ENCODE results near the gene SERTM2.
"Not testable (repeated sequence)": the region's sequence is repeated elsewhere in the genome, so short reads cannot be mapped to it uniquely, and the experiment has no call there.

Gene SERTM2

GRCh38 chrX:111511477-111511876, at the start of gene SERTM2:
Gene SERTM2 (plus strand): TSS chrX:111511645. CDS start chrX:111518858, 7,213 bp downstream.
- DNase-seq, result no peak

- no peak for DNase-seq
These were observed 45.8 kb upstream of the SERTM2 start for GRCh38 chrX:111465669-111466068.

DNA sequence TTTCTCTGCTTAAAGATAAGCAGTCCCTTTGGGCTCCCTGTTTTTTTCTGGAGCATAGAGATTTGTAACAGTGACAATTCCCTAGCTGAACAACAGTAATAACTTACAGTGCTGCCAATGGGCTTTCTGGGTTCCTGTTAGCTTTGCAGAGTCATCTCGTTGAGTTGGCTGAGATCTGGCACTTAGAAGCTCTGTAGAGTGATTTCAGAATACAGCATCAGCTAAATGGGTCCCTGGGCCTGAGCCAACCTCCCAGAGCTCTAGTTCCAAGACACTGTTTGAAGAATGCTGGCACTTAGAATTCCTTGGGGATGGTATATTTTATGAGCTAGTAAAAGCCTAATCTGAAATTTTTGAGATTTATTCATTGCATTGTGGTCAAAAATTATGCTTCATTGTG, 43.5 kb upstream of the SERTM2 start:
- DNase-seq, result no peak

DNA sequence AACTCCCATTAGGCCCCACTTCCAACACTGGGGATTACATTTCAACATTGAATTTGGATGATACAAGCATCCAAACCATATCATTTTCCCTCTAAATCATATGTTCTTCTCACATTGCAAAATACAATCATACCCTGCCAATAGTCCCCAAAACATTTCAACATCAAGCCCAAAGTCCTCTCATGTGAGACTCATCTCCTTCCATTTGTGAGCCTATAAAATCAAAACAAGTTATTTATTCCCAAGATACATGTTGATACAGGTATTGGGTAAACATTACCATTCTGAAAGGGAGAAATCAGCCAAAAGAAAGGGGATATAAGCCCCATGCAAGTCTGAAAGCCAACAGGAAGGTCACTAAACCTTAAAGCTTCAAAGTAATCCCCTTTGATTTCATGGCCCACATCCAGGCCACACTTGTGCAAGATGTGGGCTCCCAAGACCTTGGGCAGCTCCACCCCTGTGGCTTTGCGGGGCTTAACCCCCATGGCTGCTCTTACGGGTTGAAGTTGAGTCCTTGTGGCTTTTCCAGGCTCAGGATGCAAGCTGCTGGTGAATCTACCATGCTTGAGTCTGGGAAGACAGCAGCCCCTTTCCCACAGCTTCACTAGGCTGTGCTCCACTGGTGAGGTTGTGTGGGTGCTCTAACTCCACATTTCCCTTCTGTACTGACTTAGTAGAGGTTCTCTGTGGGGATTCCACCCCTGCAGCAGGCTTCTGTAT, 40.6 kb upstream of the SERTM2 start:
- DNase-seq, result no peak

DNA sequence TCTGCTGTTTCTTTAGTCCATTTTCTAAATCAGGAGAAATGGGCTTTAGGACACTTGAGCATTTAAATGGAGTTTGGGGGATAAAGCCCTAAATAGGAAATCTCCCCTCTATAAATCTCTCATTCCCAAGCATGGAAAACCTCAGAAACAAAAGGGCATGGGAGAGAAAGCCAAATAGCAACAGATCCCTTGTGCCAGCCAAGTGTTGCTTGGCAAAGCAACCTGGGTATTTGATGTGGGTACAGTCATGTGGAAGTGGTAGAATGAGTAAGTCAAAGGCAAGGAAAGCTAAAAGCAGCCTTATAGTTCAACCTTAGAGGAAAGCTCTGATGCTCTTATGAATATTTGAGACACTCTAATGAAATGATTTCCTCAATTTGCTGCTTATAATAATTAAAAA, 29.5 kb upstream of the SERTM2 start:
- DNase-seq, result no peak

DNA sequence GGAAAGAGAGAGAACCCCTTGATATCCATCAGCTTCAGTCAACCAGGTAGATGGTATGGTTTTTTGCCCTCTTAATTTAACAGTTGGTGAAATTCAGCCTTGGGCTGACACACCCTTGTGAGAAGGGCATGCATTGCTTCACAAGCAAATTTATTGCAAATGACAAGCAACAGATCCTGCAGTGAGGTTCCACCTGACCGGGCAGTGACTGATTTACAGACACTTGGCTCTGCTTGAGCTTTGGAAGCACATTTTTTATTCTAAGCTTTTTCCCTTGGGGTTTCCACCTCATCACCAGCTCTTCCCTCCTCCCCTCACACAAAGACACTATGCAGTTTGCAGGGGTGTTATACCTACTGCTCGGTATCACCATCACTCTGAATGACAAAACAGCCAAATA, 28.3 kb upstream of the SERTM2 start:
- no peak for DNase-seq

GRCh38 chrX:111483881-111484280, 27.6 kb upstream of the SERTM2 start:
- DNase-seq, result no peak

DNA sequence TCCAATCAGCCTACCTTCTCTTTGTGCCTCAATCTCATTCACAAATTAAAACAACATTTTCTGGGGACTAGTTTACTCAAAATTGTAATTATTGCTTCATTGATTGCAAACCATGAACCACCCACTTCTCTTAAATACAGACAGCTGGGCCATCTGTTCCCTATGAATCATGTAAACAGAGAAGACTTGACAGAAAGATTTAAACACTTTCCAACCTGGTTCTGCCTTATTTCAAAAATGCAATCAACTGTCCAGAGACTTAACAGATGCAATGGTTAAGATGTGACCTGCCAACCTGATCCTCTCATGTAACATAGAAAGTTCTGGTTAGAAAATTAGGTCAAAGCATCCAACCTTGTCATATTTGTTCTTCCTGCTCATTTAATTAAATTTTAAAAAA, 20.8 kb upstream of the SERTM2 start:
- DNase-seq, result no peak

DNA sequence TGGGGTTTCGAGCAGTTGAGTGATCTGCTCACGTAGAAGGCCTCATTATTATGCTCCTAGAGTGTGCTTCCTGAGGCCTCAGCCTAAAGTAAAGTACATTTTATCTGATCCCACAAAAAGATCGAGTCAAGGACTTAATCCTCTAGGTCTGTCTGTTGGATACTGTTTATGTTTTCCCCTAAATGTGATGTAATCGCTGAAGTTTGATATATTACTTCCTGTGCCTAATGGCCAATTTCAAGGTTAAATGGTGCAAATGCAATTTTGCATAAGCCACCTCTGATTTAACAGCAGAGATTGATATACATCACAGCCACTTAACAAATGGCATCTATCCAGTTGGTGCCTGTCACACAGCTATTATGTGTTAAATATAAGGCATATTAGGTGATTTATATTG, 19.4 kb upstream of the SERTM2 start:
- no peak for DNase-seq

DNA sequence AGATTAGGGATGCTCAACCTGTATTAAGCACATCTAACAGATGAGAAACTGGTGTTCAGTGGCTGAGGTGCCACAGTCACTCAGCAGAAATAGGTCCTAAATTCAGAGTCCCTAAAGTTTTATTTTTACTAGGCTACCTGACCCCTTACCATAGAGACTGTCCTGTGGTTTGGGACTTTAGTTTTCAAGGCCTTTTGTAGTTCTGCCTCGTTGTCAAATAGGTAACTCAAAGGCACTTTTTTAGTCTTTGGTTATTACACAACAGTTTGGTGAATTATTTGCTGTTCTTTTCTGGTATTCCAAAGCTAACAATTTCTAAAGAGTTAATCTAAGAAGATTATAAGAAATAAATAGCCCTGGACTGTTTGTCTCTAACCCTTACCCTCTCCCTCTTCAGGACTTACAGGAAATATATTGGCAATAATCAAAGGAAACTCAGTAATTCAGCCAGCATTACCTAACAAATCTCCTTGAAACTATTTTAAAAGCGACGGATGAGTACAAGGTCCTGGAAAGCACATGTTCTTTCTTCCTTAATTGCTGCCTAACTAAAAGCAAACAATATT, 12.8 kb upstream of the SERTM2 start:
- no peak for DNase-seq

DNA sequence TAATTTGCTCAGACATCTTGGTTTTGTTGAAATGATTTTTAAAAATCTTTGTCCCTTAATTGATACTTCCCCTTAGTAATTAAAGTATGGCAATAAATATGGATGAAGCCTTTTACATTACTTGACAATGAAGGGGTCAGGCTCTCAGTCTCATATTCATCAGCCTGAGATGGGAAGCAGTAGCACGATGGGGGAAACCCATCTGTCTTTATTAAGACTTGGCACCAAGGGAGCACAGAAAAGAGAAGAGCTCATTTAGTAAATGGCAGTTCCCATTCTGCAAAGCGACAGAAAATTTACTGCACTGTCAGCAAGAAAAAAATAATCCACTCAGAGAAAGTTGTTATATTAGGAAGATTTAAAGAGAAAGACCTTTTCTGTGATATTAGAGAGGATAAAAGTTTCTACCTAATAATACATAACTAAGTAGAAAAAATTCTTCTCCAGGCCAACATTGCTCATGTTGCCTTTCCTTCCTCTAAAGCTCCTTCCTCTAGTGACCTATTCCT, 7.9 kb upstream of the SERTM2 start:
- DNase-seq, result no peak

GRCh38 chrX:111504941-111505340, 6.5 kb upstream of the SERTM2 start:
- no peak for DNase-seq

DNA sequence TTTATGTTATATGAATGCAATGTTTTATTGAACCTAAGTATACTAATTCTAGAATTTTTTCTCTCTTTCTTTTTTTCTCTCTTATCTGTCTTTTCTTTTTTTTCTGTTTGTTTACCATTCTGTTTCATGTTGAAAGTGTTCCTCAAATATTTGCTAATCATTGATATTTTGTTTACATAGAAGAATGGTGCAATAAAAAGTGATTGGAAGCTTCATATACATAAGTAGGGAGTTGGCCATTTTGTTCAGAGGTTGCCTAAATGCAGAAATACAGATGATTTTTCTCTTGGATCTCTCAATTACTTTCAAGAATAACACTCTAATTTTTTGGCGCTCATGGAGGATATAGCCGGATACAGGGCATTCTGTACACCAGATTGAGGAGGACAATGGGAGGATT, 5.7 kb upstream of the SERTM2 start:
- DNase-seq, result no peak

GRCh38 chrX:111506826-111507225, 4.6 kb upstream of the SERTM2 start:
- DNase-seq, result no peak

DNA sequence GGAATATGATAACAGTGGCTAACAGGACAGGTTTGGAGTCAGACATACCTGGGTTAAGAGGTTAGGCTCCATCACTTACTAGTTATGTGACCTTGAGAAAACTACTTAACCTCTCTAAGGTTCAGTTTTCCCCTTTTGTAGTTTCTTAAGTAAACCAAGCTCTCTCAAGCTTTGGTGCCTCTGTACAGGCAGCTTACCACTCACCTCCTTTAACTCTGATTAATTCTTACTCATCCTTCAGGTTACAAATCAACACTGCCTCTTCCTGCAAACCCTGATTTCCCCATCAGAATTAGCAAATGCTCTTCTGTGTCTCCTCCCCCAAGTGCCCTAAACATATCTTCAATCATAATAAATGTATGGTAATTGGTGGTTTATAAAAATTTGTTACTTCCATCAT, 3.5 kb upstream of the SERTM2 start:
- no peak for DNase-seq

DNA sequence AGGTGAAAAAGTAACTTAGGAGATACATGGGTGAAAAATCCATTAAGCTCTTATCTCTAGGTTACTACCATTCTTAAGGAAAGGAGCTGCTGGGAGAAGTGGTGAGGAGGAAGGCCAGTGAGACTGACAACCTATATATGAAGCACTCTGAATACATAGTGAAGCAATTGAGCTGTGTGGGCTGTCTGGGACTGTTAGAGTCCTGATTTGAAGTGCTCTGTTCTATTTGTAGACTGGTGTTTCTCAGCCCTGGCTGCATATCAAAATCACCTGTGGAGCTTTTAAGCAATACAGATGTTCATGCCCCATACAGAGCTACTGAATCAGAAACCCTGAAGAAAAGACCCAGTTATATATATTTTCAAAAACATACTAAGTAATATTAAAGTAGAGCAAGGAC, 3.9 kb downstream of the SERTM2 start:
- DNase-seq, result no peak

- no peak for DNase-seq
These were observed 7.2 kb downstream of the SERTM2 start for GRCh38 chrX:111518667-111519066.

- no peak for DNase-seq
These were observed 7.8 kb downstream of the SERTM2 start for GRCh38 chrX:111519215-111519614.

DNA sequence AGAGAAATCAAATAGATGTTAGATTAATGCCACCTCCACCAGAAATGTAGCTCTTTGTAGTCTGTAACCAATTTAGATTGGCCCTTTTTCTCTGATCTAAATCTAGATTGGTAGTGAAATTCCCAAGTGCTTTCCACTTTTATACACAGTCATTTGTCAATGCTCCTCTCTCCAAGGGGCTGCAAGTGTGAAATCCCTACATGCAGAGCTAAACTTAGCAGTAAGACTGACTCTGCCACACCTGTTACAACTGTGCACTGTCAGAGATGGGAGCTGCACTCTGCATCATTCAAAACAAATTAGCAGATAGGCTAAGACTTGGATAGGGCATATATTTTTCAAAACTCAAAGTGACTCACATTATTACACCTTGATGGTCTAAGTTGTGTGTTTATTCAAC, 9.1 kb downstream of the SERTM2 start:
- DNase-seq, result no peak

GRCh38 chrX:111521169-111521568, 9.7 kb downstream of the SERTM2 start:
- DNase-seq, result no peak

- no peak for DNase-seq
These were observed 31.8 kb downstream of the SERTM2 start for GRCh38 chrX:111543212-111543741.

- DNase-seq, result not testable (repeated sequence)
These were observed 37.8 kb downstream of the SERTM2 start for GRCh38 chrX:111549235-111549634.

DNA sequence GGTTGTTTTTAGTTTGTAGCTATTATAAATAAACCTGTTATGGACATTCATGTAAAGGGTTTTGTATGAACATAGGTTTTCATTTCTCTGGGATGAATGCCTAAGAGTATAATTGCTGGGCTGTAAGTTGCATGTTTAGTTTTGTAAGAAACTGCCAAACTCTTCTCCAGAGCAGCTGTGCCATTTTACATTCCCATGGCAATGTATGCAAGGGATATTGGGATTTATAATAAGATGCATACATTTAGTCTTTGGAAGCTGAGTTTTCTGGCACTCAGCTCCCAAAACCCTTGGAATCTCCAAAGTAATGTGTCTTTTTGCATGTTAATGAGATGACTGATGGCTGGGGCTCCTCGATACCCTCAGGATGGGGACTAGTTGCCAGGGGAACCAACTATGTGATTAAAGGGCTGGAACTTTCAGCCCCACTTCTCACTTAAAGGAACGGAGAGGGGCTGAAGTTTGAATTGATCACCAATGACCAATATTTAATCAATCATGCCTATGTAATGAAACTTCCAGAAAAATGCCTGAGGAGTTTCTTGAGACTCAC, 44.0 kb downstream of the SERTM2 start:
- no peak for DNase-seq

- DNase-seq, result no peak
These were observed 49.4 kb downstream of the SERTM2 start for GRCh38 chrX:111560801-111561200.

Data from cortex of kidney (tissue), 1 donor.